WTC11 (cell line): ENCODE data around the gene PPEF2.

ENCODE experiments used
- AFF4 ChIP-seq: sonication (generic); formaldehyde crosslinking; IDR thresholded peaks from 2 replicates; pipeline ENCODE4 v1.8.1; 2023; ENCODE audit warnings: mild to moderate bottlenecking, missing genetic modification reagents, borderline replicate concordance
- ATF3 ChIP-seq: sonication (generic); formaldehyde crosslinking; conservative IDR thresholded peaks from 2 replicates; pipeline ENCODE4 v1.8.1; 2022; ENCODE audit warnings: mild to moderate bottlenecking, missing genetic modification reagents
- MXD4 ChIP-seq: fragments of 250-450 bp; sonication (Bioruptor Pico); IDR thresholded peaks from 2 replicates; pipeline ENCODE4 v1.8.0; 2021; ENCODE audit warnings: mild to moderate bottlenecking, moderate library complexity, borderline replicate concordance
- TEAD4 ChIP-seq: sonication (generic); formaldehyde crosslinking; IDR thresholded peaks from 2 replicates; pipeline ENCODE4 v1.8.0; 2022; ENCODE audit warnings: mild to moderate bottlenecking, missing genetic modification reagents
- ZNF138 ChIP-seq: sonication (generic); formaldehyde crosslinking; conservative IDR thresholded peaks from 2 replicates; pipeline ENCODE4 v1.8.1; 2022; ENCODE audit warnings: mild to moderate bottlenecking, moderate library complexity, missing genetic modification reagents
- ZNF232 ChIP-seq: sonication (generic); formaldehyde crosslinking; IDR thresholded peaks from 2 replicates; pipeline ENCODE4 v1.8.0; 2022; ENCODE audit warnings: mild to moderate bottlenecking, missing genetic modification reagents
- TF ChIP-seq, protein P1 (sequence below): fragments of 200-600 bp; IDR thresholded peaks from 2 replicates; pipeline ENCODE4 v1.8.0; 2022; ENCODE audit warnings: antibody characterized with exemption

- TF ChIP-seq ZNF232 (CRISPR knock-in tag) (no peak), ATF3 (CRISPR knock-in tag) (no peak), AFF4 (no peak), MXD4 (CRISPR knock-in tag) (no peak), ZNF138 (no peak), TEAD4 (no peak)
- TF ChIP-seq, protein P1, sequence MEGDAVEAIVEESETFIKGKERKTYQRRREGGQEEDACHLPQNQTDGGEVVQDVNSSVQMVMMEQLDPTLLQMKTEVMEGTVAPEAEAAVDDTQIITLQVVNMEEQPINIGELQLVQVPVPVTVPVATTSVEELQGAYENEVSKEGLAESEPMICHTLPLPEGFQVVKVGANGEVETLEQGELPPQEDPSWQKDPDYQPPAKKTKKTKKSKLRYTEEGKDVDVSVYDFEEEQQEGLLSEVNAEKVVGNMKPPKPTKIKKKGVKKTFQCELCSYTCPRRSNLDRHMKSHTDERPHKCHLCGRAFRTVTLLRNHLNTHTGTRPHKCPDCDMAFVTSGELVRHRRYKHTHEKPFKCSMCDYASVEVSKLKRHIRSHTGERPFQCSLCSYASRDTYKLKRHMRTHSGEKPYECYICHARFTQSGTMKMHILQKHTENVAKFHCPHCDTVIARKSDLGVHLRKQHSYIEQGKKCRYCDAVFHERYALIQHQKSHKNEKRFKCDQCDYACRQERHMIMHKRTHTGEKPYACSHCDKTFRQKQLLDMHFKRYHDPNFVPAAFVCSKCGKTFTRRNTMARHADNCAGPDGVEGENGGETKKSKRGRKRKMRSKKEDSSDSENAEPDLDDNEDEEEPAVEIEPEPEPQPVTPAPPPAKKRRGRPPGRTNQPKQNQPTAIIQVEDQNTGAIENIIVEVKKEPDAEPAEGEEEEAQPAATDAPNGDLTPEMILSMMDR: no peak
These were observed 70.3 kb downstream of the PPEF2 start for GRCh38 chr4:75831856-75832405.
